Measurements from ENCODE around the gene HPCAL1. TPM values are rescaled to one million over a fixed set of nuclear protein-coding genes. Genes with fewer than 3 reads are reported as not detected.

The HPCAL1 gene
- total and polyA plus RNA-seq, 8 donors: 22.1 to 32.7 (median 26.4) TPM

DNA sequence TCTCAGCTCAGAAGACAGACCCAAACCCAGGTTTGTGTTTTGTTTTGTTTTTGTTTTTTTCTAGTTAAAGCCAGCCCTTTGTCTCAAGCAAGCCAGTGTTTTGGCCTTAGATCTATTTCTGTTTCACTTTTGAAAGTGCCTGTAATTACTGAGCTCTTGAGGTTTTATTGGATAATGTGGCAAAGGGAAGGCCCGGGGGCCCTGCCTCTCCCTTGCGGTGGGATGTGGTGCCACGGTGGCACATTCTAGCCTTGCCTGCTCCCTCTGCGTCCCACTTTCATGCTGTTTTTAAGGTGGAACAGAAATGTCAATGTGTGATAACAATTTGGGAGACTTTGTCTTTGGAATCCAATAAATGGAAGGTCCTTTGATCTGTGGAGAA lies 2.5 kb downstream of the HPCAL1 start:
- FAIRE-seq (no peak), ATAC-seq (no peak), DNase-seq (no peak)
- Histone ChIP-seq H3K9me3 (no peaks in the 10 kb centered on the region), H3K4me3 (peak overlapping the region in 2 of 4 donors; percentile 87 to 89), H3K27me3 (no peaks in the 10 kb centered on the region), H3K4me1 (peaks cover 8 to 24% (median 21%) of the 10 kb centered on the region in 3 donors), H3K36me3 (no peaks in the 10 kb centered on the region), H3K27ac (peak overlapping the region in 1 of 4 donors; percentile 12)
- WGBS, 2 donors: 54 to 71% methylated on average over 4 of the region's 4 CpGs
- intact Hi-C loops (cut with DNase I): loop anchor here in 1 of 3 donors (10.0 kb wide), 2 partner anchors 60 to 110 kb away; no protein-coding TSS in a partner anchor
- TF ChIP-seq, protein P1, sequence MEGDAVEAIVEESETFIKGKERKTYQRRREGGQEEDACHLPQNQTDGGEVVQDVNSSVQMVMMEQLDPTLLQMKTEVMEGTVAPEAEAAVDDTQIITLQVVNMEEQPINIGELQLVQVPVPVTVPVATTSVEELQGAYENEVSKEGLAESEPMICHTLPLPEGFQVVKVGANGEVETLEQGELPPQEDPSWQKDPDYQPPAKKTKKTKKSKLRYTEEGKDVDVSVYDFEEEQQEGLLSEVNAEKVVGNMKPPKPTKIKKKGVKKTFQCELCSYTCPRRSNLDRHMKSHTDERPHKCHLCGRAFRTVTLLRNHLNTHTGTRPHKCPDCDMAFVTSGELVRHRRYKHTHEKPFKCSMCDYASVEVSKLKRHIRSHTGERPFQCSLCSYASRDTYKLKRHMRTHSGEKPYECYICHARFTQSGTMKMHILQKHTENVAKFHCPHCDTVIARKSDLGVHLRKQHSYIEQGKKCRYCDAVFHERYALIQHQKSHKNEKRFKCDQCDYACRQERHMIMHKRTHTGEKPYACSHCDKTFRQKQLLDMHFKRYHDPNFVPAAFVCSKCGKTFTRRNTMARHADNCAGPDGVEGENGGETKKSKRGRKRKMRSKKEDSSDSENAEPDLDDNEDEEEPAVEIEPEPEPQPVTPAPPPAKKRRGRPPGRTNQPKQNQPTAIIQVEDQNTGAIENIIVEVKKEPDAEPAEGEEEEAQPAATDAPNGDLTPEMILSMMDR (IDR thresholded peaks at IDR 0.05): no peak

DNA sequence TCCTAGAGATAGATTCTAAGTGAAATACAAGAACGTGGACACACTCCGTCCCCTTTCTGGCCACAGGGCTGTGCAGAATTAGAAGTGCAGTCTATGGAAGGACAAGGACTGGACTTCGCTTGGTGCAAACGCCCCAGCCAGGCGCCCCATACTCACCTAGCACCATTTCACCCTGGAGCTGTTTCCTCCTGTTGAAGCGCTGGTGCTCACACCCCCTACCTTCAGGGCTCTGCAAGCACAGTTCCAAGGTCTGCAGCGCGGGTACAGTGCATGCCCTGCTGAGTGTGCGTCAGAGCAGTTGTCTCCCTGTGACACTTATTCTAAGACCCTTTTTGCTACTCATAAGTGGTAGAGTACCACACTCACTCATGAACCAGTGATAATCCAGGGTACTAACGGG lies 3.0 kb downstream of the HPCAL1 start:
- intact Hi-C loops (cut with DNase I): loop anchor here in 1 of 3 donors (10.0 kb wide), 2 partner anchors 59 to 109 kb away; no protein-coding TSS in a partner anchor
- WGBS, 2 donors: 49 to 55% methylated on average over 10 of the region's 10 CpGs
- FAIRE-seq (no peak), DNase-seq (peak in 3 of 6 donors; percentile 41 to 62 (median 51)), ATAC-seq (peak in 2 of 4 donors; percentile 27 to 30)
- Histone ChIP-seq H3K36me3 (no peaks in the 10 kb centered on the region), H3K4me3 (peak overlapping the region in 1 of 4 donors; percentile 89), H3K27me3 (no peaks in the 10 kb centered on the region), H3K4me1 (peaks cover 8 to 24% (median 21%) of the 10 kb centered on the region in 3 donors), H3K9me3 (no peaks in the 10 kb centered on the region), H3K27ac (peak overlapping the region in 1 of 4 donors; percentile 12)
- TF ChIP-seq, protein P1 (IDR thresholded peaks at IDR 0.05): peak in 2 of 4 donors; percentile 18 to 27

DNA sequence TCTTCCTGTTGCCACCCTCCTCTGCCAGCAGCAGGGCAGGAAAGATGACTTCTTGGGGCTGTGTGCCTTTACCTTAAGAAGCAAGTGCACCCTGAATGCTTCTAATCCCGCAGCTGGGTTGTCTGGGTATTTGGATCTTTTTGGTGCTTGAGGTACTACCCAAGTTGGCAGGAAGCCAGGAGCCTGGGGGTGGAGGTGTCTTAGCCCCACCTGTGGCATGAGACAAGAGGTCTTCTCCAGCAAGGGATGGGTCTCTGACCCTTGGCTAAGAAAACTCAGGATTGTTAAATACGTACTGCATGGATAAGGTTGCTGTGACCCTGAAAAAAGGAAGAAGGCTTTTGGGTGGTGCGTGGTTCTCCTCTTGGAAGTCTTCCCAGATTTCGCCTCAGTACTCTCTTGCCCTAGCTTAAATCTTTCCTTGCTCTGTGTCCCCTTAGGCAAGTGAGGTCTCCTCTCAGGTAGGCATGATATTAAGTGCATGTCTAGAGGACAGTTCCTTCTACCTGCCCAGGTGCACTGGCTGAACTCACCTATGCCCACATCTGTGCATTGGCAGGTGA lies 4.3 kb downstream of the HPCAL1 start:
- Histone ChIP-seq H3K4me1 (peaks cover 8 to 24% (median 21%) of the 10 kb centered on the region in 3 donors), H3K27me3 (no peaks in the 10 kb centered on the region), H3K27ac (no peak overlapping the region), H3K4me3 (no peak overlapping the region), H3K36me3 (no peaks in the 10 kb centered on the region), H3K9me3 (no peaks in the 10 kb centered on the region)
- DNase-seq (no peak), ATAC-seq (no peak), FAIRE-seq (no peak)
- 51 to 59% methylated on average over 4 of the region's 4 CpGs for WGBS, 2 donors
- TF ChIP-seq, protein P1 (IDR thresholded peaks at IDR 0.05): no peak
- intact Hi-C loops (cut with DNase I): loop anchor here in 1 of 3 donors (10.0 kb wide), 2 partner anchors 58 to 108 kb away; no protein-coding TSS in a partner anchor

DNA sequence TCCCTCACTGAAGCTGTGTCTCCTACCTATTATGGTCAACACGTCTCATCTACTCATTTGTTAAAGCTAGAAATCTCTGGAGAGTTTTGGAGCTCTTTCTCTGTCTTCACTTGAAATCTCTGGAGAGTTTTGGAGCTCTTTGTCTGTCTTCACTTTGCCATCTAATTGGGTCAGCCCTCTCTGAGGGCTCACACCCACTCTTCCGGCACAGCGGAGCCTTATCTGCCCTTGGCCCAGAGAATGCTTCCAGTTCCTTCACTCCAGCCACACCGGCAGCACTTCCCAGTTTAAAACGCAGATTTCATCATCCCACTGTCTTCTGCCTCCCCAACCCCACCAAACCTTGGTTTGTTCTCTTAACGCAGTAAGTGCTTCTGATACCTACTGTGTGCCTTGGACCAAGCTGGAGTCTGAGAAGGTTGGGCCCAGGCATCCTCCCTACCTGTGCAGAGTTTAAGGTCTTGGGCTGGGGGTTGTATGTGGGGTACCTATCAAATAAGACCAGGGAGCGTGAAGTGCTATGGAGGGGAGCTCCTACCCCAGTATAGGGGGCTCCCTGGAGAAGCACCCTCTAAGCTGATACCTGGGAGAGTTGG lies 5.0 kb downstream of the HPCAL1 start:
- WGBS, 2 donors: 31 to 33% methylated on average over 7 of the region's 7 CpGs
- Histone ChIP-seq H3K9me3 (no peaks in the 10 kb centered on the region), H3K27me3 (no peaks in the 10 kb centered on the region), H3K4me3 (no peak overlapping the region), H3K36me3 (no peaks in the 10 kb centered on the region), H3K27ac (no peak overlapping the region), H3K4me1 (peaks cover 8 to 24% (median 21%) of the 10 kb centered on the region in 3 donors)
- ATAC-seq (no peak), DNase-seq (no peak), FAIRE-seq (no peak)
- TF ChIP-seq, protein P1 (IDR thresholded peaks at IDR 0.05): no peak
- intact Hi-C loops (cut with DNase I): loop anchor here in 1 of 3 donors (10.0 kb wide), 2 partner anchors 57 to 107 kb away; no protein-coding TSS in a partner anchor
